ENCODE data around the gene TESPA1. TPM values are rescaled to one million over a fixed set of nuclear protein-coding genes. Genes with fewer than 3 reads are reported as not detected.

TESPA1 gene
- total RNA-seq, 3 donors from 2014 or later (not counting 1 experiment from before 2014, with no cell fraction given) = 39.9 to 59.6 (median 53.5) TPM

DNA sequence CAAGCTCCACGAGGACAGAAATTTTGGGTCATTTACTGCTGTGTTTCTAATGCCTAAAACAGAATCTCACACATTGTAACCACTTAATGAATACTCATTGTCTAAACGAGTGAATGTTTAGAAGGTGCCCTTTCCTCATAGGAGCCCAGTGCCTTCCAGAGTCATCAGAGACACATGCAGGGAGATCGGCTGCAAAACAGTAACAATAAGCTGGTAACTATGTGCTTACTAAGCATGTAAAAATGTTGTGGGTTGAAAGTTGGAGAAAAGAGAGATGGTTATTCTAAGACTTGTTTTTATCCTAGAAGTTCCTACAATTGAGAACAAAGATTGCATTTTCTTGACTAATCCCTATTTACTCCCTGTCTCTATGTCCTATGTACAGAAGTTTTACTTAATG lies 7.4 kb downstream of the TESPA1 start:
- peaks cover 28% of the 10 kb centered on the region for H3K36me3 Mint-ChIP-seq

DNA sequence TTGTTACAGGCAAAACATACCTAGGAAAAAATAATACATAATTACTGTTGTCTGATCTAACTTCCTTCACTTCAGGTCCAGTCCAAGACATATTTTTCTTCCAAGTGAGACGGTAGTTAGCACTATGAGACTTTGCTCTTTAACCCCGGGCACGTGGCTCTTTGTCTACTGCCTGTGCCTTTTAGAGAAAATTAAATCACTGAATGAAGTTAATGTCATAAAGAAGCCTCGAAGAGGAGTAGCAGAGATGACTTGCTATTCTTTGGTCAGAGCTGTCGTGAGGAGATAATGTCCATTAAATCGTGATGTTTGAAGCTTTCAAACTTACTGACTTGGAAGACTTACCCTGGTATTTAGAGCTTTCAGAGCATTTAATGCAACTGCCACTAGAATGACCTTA lies 8.7 kb downstream of the TESPA1 start:
- Histone ChIP-seq H3K9me3 (ENCODE audit: control insufficient read depth, insufficient read depth, low read length) (no peaks in the 10 kb centered on the region), H3K27me3 (ENCODE audit: control insufficient read depth, insufficient read depth, low read length) (no peaks in the 10 kb centered on the region), H3K4me1 (ENCODE audit: control insufficient read depth, insufficient read depth, low read length) (peaks cover 9% of the 10 kb centered on the region), H3K36me3 (ENCODE audit: control insufficient read depth, insufficient read depth, low read length) (peaks cover 44% of the 10 kb centered on the region), H3K4me3 (ENCODE audit: low read length) (no peak overlapping the region), H3K27ac (ENCODE audit: low read length) (no peak overlapping the region)
- ATAC-seq (no peak), DNase-seq (no peak)
- H3K4me3 Mint-ChIP-seq = peak overlapping the region; percentile 35
- WGBS (ENCODE audit: insufficient coverage) = 75% methylated on average over 6 of the region's 6 CpGs
- no peaks in the 10 kb centered on the region for H3K9me3 Mint-ChIP-seq
- H3K36me3 Mint-ChIP-seq = peaks cover 28% of the 10 kb centered on the region
- intact Hi-C loops (cut with micrococcal nuclease) = no loop called here
- peak overlapping the region; percentile 48 to 73 for H3K27ac Mint-ChIP-seq
- H3K4me1 Mint-ChIP-seq = peaks cover 70 to 76% of the 10 kb centered on the region in 2 donors
- H3K27me3 Mint-ChIP-seq (ENCODE audit: low read depth in 2 of 2) = no peaks in the 10 kb centered on the region
- TF ChIP-seq, protein P1, sequence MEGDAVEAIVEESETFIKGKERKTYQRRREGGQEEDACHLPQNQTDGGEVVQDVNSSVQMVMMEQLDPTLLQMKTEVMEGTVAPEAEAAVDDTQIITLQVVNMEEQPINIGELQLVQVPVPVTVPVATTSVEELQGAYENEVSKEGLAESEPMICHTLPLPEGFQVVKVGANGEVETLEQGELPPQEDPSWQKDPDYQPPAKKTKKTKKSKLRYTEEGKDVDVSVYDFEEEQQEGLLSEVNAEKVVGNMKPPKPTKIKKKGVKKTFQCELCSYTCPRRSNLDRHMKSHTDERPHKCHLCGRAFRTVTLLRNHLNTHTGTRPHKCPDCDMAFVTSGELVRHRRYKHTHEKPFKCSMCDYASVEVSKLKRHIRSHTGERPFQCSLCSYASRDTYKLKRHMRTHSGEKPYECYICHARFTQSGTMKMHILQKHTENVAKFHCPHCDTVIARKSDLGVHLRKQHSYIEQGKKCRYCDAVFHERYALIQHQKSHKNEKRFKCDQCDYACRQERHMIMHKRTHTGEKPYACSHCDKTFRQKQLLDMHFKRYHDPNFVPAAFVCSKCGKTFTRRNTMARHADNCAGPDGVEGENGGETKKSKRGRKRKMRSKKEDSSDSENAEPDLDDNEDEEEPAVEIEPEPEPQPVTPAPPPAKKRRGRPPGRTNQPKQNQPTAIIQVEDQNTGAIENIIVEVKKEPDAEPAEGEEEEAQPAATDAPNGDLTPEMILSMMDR (IDR thresholded peaks at IDR 0.05) = no peak

More for the DNA sequence above, 7.4 kb downstream of the TESPA1 start:
- Mint-ChIP-seq H3K4me3 (peak overlapping the region; percentile 63), H3K27me3 (ENCODE audit: low read depth in 2 of 2) (no peaks in the 10 kb centered on the region), H3K4me1 (peaks cover 82 to 86% of the 10 kb centered on the region in 2 donors), H3K9me3 (no peaks in the 10 kb centered on the region), H3K27ac (peak overlapping the region; percentile 6 to 68)
- intact Hi-C loops (cut with micrococcal nuclease) = no loop called here
- no peak for DNase-seq
- Histone ChIP-seq H3K36me3 (ENCODE audit: control insufficient read depth, insufficient read depth, low read length) (peaks cover 44% of the 10 kb centered on the region), H3K9me3 (ENCODE audit: control insufficient read depth, insufficient read depth, low read length) (no peaks in the 10 kb centered on the region), H3K4me3 (ENCODE audit: low read length) (no peak overlapping the region), H3K27ac (ENCODE audit: low read length) (no peak overlapping the region), H3K4me1 (ENCODE audit: control insufficient read depth, insufficient read depth, low read length) (peaks cover 14% of the 10 kb centered on the region), H3K27me3 (ENCODE audit: control insufficient read depth, insufficient read depth, low read length) (no peaks in the 10 kb centered on the region)
- WGBS (ENCODE audit: insufficient coverage) = 65% methylated on average over 3 of the region's 3 CpGs
- TF ChIP-seq, protein P1 (IDR thresholded peaks at IDR 0.05) = no peak
- no peak for ATAC-seq

DNA sequence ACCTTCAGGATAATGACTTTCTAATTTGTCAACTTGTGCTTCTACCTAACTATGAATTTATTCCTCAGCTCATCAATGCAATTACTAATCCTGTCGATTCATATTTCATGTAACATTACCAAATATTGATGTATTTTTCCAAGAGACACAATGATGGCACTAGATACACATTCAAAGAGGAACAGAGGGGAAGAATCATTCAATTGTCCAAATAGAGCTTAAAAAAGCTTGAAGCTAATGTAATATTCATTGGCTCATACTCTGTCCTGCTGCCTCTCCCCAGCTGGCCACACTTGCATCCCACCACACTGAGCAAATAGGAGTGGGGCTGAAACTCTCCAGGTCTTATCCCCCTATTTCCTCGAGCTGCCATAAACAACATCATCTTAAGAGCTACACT lies 9.3 kb downstream of the TESPA1 start:
- Histone ChIP-seq H3K27me3 (ENCODE audit: control insufficient read depth, insufficient read depth, low read length) (no peaks in the 10 kb centered on the region), H3K27ac (ENCODE audit: low read length) (no peak overlapping the region), H3K4me1 (ENCODE audit: control insufficient read depth, insufficient read depth, low read length) (peaks cover 4% of the 10 kb centered on the region), H3K9me3 (ENCODE audit: control insufficient read depth, insufficient read depth, low read length) (no peaks in the 10 kb centered on the region), H3K4me3 (ENCODE audit: low read length) (no peak overlapping the region), H3K36me3 (ENCODE audit: control insufficient read depth, insufficient read depth, low read length) (peaks cover 46% of the 10 kb centered on the region)
- Mint-ChIP-seq H3K27ac (peak overlapping the region; percentile 31 to 48), H3K9me3 (no peaks in the 10 kb centered on the region), H3K36me3 (peaks cover 28% of the 10 kb centered on the region), H3K4me1 (peaks cover 64 to 70% of the 10 kb centered on the region in 2 donors), H3K27me3 (ENCODE audit: low read depth in 2 of 2) (no peaks in the 10 kb centered on the region), H3K4me3 (no peak overlapping the region)
- no peak for DNase-seq
- no peak for ATAC-seq
- WGBS (ENCODE audit: insufficient coverage) = 100% methylated on average over 1 of the region's 2 CpGs
- intact Hi-C loops (cut with micrococcal nuclease) = no loop called here
- TF ChIP-seq, protein P1 (IDR thresholded peaks at IDR 0.05) = no peak

DNA sequence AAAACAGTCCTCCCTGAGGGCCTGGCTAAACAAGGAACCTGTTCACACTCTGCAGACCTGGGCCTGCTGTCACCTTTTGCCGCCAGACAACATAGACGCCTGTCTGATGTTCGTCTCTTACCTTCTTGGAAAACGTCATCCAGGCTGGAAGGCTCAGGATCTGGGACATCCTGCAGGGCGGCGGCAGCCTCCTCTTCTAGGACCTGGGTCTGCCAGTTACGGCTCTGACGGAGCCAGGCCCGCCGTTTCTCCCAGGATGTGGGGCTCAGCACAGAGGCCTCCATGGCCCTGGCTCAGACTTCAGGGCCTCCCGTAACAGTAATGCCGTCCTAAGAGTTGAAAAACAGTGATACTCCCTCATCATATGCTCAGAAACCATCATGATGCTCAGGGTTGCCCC lies 10.3 kb downstream of the TESPA1 start:
- no peak overlapping the region for H3K27ac ChIP-seq (ENCODE audit: low read length)
- H3K27ac Mint-ChIP-seq = peak overlapping the region; percentile 31 to 58
- no peaks in the 10 kb centered on the region for H3K9me3 Mint-ChIP-seq
- TF ChIP-seq, protein P1 (IDR thresholded peaks at IDR 0.05) = no peak
- H3K4me3 Mint-ChIP-seq = no peak overlapping the region
- no peaks in the 10 kb centered on the region for H3K9me3 ChIP-seq (ENCODE audit: control insufficient read depth, insufficient read depth, low read length)
- H3K4me1 Mint-ChIP-seq = peaks cover 54 to 60% of the 10 kb centered on the region in 2 donors
- H3K36me3 ChIP-seq (ENCODE audit: control insufficient read depth, insufficient read depth, low read length) = peaks cover 46% of the 10 kb centered on the region
- no peak overlapping the region for H3K4me3 ChIP-seq (ENCODE audit: low read length)
- 95% methylated on average over 12 of the region's 12 CpGs for WGBS (ENCODE audit: insufficient coverage)
- no peak for DNase-seq
- H3K4me1 ChIP-seq (ENCODE audit: control insufficient read depth, insufficient read depth, low read length) = peaks cover 3% of the 10 kb centered on the region
- intact Hi-C loops (cut with micrococcal nuclease) = no loop called here
- peaks cover 28% of the 10 kb centered on the region for H3K36me3 Mint-ChIP-seq
- no peaks in the 10 kb centered on the region for H3K27me3 Mint-ChIP-seq (ENCODE audit: low read depth in 2 of 2)
- no peaks in the 10 kb centered on the region for H3K27me3 ChIP-seq (ENCODE audit: control insufficient read depth, insufficient read depth, low read length)
- no peak for ATAC-seq

Data from natural killer cell (primary cell).